ENCODE data around the gene CCDC8.

The CCDC8 gene

DNA sequence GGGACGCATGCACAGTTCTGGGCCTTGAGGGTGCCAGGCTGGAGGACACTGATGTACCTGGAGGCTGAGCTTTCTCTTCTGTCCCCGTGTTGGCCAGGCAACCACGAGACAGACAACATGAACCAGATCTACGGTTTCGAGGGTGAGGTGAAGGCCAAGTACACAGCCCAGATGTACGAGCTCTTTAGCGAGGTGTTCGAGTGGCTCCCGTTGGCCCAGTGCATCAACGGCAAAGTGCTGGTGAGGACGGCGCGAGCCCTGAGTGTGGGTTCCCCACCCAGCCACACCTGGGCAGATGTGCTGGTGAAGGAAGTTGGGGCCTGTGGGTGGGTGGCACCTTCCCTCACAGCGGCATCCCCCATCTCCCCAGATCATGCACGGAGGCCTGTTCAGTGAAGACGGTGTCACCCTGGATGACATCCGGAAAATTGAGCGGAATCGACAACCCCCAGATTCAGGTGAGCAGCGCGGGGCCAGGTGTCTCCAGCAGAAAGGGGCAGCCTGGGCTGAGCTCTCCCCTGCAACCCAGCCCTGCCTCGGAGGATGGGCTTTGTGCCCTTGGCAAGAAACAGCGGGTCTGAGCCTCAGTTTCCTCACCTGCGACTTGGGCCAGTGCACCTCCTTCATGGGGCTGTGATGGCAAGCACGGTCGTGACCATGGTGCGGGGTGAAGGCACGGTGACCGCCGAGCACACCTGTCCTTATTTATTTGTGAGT lies 26.2 kb downstream of the CCDC8 start:
- Mint-ChIP-seq H3K27me3 (ENCODE audit: low read depth, poor library complexity) (peaks cover 6% of the 10 kb centered on the region), H3K4me1 (peaks cover 25% of the 10 kb centered on the region), H3K36me3 (ENCODE audit: low read depth) (peaks cover 78% of the 10 kb centered on the region), H3K9me3 (peaks cover 6% of the 10 kb centered on the region), H3K27ac (no peak overlapping the region), H3K4me3 (no peak overlapping the region)
- no peak for TF ChIP-seq CTCF (IDR thresholded peaks at IDR 0.05)
- no peak for DNase-seq

GRCh38 chr19:46386151-46386550 lies 27.2 kb downstream of the CCDC8 start:
- Mint-ChIP-seq H3K9me3 (peaks cover 8% of the 10 kb centered on the region), H3K4me1 (peaks cover 21% of the 10 kb centered on the region), H3K27ac (peak overlapping the region; percentile 29), H3K27me3 (ENCODE audit: low read depth, poor library complexity) (peaks cover 3% of the 10 kb centered on the region), H3K36me3 (ENCODE audit: low read depth) (peaks cover 81% of the 10 kb centered on the region), H3K4me3 (no peak overlapping the region)
- no peak for DNase-seq
- TF ChIP-seq CTCF (IDR thresholded peaks at IDR 0.05), result no peak

DNA sequence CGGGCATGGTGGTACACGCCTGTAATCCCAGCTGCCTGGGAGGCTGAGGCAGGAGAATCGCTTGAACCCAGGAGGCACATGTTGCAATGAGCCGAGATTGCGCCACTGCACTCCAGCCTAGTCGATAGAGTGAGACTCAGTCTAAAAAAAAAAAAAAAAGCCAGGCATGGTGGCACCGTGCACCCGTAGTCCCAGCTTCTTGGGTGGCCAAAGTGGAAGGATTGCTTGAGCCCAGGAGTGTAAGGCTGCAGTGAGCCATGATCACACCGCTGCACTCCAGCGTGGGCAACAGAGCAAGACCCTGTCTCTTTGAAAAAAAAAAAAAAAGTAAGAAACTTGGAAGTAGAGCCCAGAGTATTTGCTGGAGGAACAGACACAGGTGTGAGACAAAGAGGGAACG lies 27.7 kb downstream of the CCDC8 start:
- no peak for DNase-seq
- Mint-ChIP-seq H3K9me3 (peaks cover 13% of the 10 kb centered on the region), H3K36me3 (ENCODE audit: low read depth) (peaks cover 82% of the 10 kb centered on the region), H3K27ac (no peak overlapping the region), H3K27me3 (ENCODE audit: low read depth, poor library complexity) (peaks cover 3% of the 10 kb centered on the region), H3K4me3 (no peak overlapping the region), H3K4me1 (peaks cover 18% of the 10 kb centered on the region)
- TF ChIP-seq CTCF (IDR thresholded peaks at IDR 0.05), result no peak

GRCh38 chr19:46384396-46384795 lies 29.0 kb downstream of the CCDC8 start:
- H3K27ac Mint-ChIP-seq, result peak overlapping the region; percentile 45
- peaks cover 15% of the 10 kb centered on the region for H3K9me3 Mint-ChIP-seq
- H3K27me3 Mint-ChIP-seq (ENCODE audit: low read depth, poor library complexity), result no peaks in the 10 kb centered on the region
- no peak for TF ChIP-seq CTCF (IDR thresholded peaks at IDR 0.05)
- H3K36me3 Mint-ChIP-seq (ENCODE audit: low read depth), result peaks cover 89% of the 10 kb centered on the region
- DNase-seq, result no peak
- H3K4me3 Mint-ChIP-seq, result no peak overlapping the region
- H3K4me1 Mint-ChIP-seq, result peaks cover 18% of the 10 kb centered on the region

GRCh38 chr19:46383846-46384245 lies 29.5 kb downstream of the CCDC8 start:
- Mint-ChIP-seq H3K27ac (peak overlapping the region; percentile 96), H3K36me3 (ENCODE audit: low read depth) (peaks cover 89% of the 10 kb centered on the region), H3K27me3 (ENCODE audit: low read depth, poor library complexity) (no peaks in the 10 kb centered on the region), H3K4me3 (no peak overlapping the region), H3K4me1 (peaks cover 18% of the 10 kb centered on the region), H3K9me3 (peaks cover 12% of the 10 kb centered on the region)
- no peak for TF ChIP-seq CTCF (IDR thresholded peaks at IDR 0.05)
- DNase-seq, result no peak

DNA sequence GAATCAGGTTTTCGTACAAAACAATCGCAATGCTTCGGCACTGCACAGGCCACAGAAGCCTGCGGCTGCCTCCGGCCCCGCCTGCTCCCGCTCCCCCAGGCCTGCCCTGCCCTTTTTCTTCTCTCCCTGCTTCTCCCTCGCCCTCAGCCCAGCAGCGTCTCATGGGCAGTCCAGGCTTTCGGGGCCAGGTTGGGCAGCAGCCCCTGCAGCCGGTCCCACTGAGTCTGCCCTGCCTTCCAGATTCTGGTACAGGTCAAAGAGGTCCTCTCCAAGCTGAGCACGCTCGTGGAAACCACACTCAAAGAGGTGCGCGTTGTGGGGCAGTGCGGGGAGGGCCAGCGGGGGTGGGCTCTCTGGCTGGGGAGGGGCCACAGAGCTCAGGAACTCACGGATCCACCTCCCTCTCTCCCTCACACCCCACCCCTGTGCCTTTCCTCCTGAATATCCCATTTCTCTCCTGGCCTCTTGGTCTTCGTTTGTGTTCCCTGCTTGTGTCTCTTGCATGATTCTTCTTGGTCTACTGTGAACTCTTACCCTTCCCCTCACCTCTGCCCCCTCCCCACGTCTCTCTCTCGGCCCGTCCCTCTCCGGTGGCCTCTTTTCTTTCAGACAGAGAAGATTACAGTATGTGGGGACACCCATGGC lies 30.1 kb downstream of the CCDC8 start:
- no peak for DNase-seq
- H3K27ac Mint-ChIP-seq, result peak overlapping the region; percentile 96
- H3K4me1 Mint-ChIP-seq, result peaks cover 18% of the 10 kb centered on the region
- TF ChIP-seq CTCF (IDR thresholded peaks at IDR 0.05), result no peak
- no peak overlapping the region for H3K4me3 Mint-ChIP-seq
- peaks cover 12% of the 10 kb centered on the region for H3K9me3 Mint-ChIP-seq
- no peaks in the 10 kb centered on the region for H3K27me3 Mint-ChIP-seq (ENCODE audit: low read depth, poor library complexity)
- peaks cover 89% of the 10 kb centered on the region for H3K36me3 Mint-ChIP-seq (ENCODE audit: low read depth)
